Motor neuron (in vitro differentiated cells): ENCODE results near the gene TSHR. TPM values are rescaled to one million over a fixed set of nuclear protein-coding genes. Genes with fewer than 3 reads are reported as not detected.

Experiments
- ATAC-seq, 8 experiments: fragments of 200-7000 bp; cut with Tn5 transposase; replicated peaks in 6 of 8; 2 replicates each; pipeline ENCODE4 v1.8.0; 2021; ENCODE audit warnings: mild to moderate bottlenecking in 8 of 8, moderate library complexity in 8 of 8
- H3K27ac ChIP-seq, 2 donors: fragments of 250-450 bp; sonication (Bioruptor Pico); 2 replicates each; pipeline ENCODE4 v1.9.0; 2021; ENCODE audit warnings: antibody characterized with exemption in 2 of 2, mild to moderate bottlenecking in 2 of 2, moderate library complexity in 1 of 2
- H3K4me1 ChIP-seq, 2 donors: fragments of 250-450 bp; sonication (Bioruptor Pico); replicated peaks in 1 of 2; 2 replicates each; pipeline ENCODE4 v1.6.1; 2021; ENCODE audit warnings: antibody characterized with exemption in 2 of 2, mild to moderate bottlenecking in 2 of 2, moderate library complexity in 1 of 2
- H3K4me3 ChIP-seq, 5 donors: fragments of 250-450 bp; sonication (Bioruptor Pico); 2 replicates each; pipeline ENCODE4 v1.9.0; 2021; ENCODE audit warnings: antibody characterized with exemption in 5 of 5, mild to moderate bottlenecking in 5 of 5, moderate library complexity in 4 of 5
- WGBS, 10 experiments: fragments of 450-650 bp; shearing (Covaris generic); methylation state at CpG; one replicate each; pipeline ENCODE4 v1.0.0; 2022; 5-methylcytosine and 5-hydroxymethylcytosine counted together
- in situ Hi-C, 9 experiments: fragments of 400-800 bp; cut with MboI; loops; one replicate each; pipeline ENCODE4 v1.15.0; 2021; ENCODE audit warnings: low sequenced_read_pairs in 9 of 9, low pct_unique_long_range_greater_than_20kb in 2 of 9; ENCODE audit not compliant: unreplicated experiment in 9 of 9
- total RNA-seq, 8 experiments: library from RNA; unstranded; fragments of 300-600 nt; gene quantifications; 2 replicates each; pipeline versions ENCODE4 v1.2.3 to v1.2.4, GENCODE V29; 2022

TSHR gene
- total RNA-seq, 8 experiments from 2014 or later = 0.13 to 2.0 (median 0.56) TPM

DNA sequence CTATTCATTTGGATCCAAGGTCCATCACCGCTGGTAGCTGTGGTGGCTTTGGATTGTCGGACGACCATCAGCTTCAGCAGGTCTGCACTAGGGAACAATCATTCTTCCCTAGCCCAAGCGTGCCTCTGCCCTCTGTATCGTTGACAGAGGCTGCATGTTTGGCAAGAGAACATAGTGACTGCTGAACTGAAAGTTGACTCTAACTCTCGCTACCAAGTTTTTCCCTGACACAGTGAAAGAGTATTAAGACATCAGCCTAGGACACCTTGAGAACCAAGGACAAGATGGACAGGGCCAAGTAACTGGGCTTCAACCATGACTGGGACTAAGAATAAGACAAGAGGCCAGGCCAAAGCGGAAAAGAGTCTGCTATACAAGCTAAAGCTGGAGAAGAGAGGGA, 26.3 kb downstream of the TSHR start:
- Histone ChIP-seq H3K27ac (no peak overlapping the region), H3K4me3 (no peak overlapping the region), H3K4me1 (no peaks in the 10 kb centered on the region)
- WGBS, 10 experiments = 33 to 100% (median 87%) methylated on average over 1 to 6 of the region's 7 CpGs; no CpG with 5 or more reads in 2 of the 10 experiments
- in situ Hi-C loops = loop anchor here in 5 of 9 experiments (10.0 to 25.0 kb wide), 3 partner anchors 181 to 483 kb away; no protein-coding TSS in a partner anchor
- ATAC-seq = peak in 1 of 8 experiments; percentile 26

DNA sequence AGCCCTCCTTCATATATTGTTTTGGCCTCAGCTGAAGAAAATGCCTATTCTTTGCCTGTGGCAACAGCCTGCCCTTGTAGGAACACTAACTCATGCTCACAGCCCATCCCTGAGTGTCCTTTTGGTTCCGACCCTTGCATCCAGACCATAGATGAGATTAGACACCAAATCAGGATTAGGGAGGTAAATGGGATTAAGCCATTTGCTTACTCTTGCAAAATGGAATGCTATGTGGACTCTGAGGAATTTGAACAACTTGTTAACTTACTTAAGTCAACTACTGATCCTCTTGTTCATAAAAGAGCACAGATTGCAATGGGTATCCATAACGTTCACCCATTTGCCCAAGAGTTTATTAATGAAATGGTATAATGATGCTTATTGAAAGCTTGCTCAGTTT, 27.3 kb downstream of the TSHR start:
- WGBS, 10 experiments = 0 to 100% (median 79%) methylated on average over 1 to 2 of the region's 2 CpGs
- H3K4me3 ChIP-seq = no peak overlapping the region
- no peaks in the 10 kb centered on the region for H3K4me1 ChIP-seq
- in situ Hi-C loops = loop anchor here in 5 of 9 experiments (10.0 to 25.0 kb wide), 3 partner anchors 180 to 482 kb away; no protein-coding TSS in a partner anchor
- H3K27ac ChIP-seq = no peak overlapping the region
- ATAC-seq = no peak

DNA sequence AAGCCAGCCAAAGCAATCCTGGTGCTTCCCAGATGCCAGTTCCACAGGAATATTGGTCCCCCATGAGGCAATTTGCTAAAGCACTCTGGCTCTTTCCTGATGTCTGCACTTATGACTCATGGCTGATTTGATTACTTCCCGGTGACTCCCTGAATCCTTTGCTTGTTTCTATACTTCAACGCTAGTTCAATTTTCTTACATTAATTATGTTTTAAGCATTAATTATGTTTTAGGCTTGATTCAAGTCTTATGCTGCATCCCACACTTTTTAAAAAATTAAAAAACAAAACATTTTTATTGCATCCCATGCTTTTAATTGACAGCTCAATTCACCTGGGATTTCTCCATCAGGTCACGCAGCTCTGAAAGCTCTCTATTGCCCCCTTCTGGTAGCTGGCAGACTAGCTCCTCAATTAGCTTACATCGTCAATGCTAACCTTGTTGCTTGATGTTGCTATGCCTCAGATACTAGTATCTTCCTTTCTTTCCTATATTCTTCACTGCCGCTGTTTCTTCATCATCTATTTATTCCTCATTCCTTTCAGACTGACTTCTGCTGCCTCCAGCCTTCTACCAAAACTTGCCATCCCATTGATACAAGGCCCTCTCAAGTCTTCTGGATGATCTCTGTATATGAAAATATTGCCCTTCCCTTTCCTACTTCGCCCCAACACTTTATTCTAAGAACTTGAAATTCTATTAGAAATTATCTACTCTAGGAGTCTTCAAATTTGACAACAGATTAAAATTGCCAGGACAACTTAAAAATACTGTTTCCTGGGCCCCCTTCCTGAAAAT, 32.0 kb downstream of the TSHR start:
- H3K4me1 ChIP-seq = no peaks in the 10 kb centered on the region
- in situ Hi-C loops = loop anchor here in 5 of 9 experiments (10.0 to 25.0 kb wide), 3 partner anchors 175 to 477 kb away; no protein-coding TSS in a partner anchor
- ATAC-seq = peak; percentile 72 to 99 (median 86)
- no peak overlapping the region for H3K4me3 ChIP-seq
- 0 to 56% (median 36%) methylated on average over 3 to 6 of the region's 6 CpGs for WGBS, 10 experiments
- no peak overlapping the region for H3K27ac ChIP-seq

DNA sequence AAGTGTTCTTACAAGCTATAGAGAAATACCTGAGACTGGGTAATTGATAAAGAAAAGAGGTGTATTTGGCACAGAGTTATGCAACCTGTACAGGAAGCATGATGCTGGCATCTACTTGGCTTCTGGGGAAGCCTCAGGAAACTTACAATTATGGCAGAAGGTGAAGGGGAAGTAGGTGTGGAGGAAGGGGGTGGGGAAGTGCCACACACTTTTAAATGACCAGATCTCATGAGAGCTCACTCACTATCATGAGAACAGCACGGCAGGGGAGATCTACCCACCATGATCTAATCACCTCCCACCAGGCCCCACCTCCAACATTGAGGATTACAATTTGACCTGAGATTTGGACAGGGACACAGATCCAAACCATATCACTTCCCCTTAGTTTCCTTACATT, 32.8 kb downstream of the TSHR start:
- H3K4me3 ChIP-seq = no peak overlapping the region
- in situ Hi-C loops = loop anchor here in 5 of 9 experiments (10.0 to 25.0 kb wide), 3 partner anchors 174 to 477 kb away; no protein-coding TSS in a partner anchor
- 13 to 100% (median 67%) methylated on average over 1 of the region's 1 CpG; no CpG with 5 or more reads in 5 of the 10 experiments for WGBS, 10 experiments

DNA sequence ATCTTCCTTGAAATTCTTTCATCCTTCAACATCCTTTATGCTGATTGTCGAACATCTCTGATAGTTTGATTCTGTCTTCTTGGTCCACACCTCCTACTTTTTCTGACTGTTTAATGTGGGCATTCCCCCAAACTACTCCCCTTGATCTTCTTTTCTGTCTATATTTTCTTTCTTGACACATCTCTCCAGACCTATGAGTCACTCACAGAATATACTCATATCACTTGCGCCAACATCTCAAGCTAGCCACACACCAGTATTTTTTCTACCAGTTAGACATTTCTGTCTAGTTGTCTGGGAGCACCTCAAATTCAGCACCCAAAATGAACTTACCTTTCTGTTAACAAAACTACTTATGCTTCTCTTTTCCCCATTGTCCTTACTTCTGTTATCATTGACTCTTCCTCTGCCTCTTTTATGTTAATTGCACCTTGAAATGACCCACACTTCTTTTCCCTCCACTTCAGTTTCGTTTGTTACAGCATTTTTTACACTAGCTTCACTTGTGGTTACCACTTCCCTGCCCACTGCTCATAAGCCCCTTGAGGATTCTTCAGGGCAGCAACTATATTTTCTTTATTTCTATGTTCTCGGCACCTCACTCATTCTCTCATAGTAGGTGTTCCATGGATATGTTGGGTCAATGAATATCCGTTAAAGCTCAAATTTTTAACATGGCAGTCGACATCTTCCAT, 33.5 kb downstream of the TSHR start:
- Histone ChIP-seq H3K27ac (no peak overlapping the region), H3K4me1 (no peaks in the 10 kb centered on the region), H3K4me3 (no peak overlapping the region)
- in situ Hi-C loops = loop anchor here in 5 of 9 experiments (10.0 to 25.0 kb wide), 3 partner anchors 173 to 476 kb away; no protein-coding TSS in a partner anchor
- WGBS, 10 experiments = 45 to 90% (median 71%) methylated on average over 2 to 6 of the region's 6 CpGs; no CpG with 5 or more reads in 1 of the 10 experiments
- no peak for ATAC-seq

More for the DNA sequence above, 32.8 kb downstream of the TSHR start:
- Histone ChIP-seq H3K27ac (no peak overlapping the region), H3K4me1 (no peaks in the 10 kb centered on the region)
- no peak for ATAC-seq

DNA sequence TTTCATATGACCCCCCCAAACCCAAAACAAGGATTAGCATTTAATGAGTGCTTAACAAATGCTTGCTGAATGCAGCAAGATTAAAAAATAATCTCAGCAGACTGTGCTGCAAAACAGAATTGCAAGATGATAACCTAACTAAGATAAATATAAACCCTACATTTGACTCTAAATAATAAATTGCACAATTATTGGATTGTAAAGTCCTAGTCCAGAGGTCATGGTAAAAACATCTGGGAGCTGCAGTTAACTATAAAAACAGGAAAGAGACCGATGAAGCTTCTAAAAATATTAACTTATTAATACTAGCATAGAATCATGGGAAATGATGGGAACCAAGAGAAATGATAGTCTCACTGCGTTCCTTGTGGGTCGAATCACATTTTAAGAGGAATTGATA, 37.2 kb downstream of the TSHR start:
- H3K4me3 ChIP-seq = no peak overlapping the region
- in situ Hi-C loops = loop anchor here in 5 of 9 experiments (10.0 to 25.0 kb wide), 3 partner anchors 170 to 470 kb away; no protein-coding TSS in a partner anchor
- no peak overlapping the region for H3K27ac ChIP-seq
- WGBS, 10 experiments = 38 to 100% (median 78%) methylated on average over 1 to 3 of the region's 3 CpGs
- no peak for ATAC-seq
- no peaks in the 10 kb centered on the region for H3K4me1 ChIP-seq

DNA sequence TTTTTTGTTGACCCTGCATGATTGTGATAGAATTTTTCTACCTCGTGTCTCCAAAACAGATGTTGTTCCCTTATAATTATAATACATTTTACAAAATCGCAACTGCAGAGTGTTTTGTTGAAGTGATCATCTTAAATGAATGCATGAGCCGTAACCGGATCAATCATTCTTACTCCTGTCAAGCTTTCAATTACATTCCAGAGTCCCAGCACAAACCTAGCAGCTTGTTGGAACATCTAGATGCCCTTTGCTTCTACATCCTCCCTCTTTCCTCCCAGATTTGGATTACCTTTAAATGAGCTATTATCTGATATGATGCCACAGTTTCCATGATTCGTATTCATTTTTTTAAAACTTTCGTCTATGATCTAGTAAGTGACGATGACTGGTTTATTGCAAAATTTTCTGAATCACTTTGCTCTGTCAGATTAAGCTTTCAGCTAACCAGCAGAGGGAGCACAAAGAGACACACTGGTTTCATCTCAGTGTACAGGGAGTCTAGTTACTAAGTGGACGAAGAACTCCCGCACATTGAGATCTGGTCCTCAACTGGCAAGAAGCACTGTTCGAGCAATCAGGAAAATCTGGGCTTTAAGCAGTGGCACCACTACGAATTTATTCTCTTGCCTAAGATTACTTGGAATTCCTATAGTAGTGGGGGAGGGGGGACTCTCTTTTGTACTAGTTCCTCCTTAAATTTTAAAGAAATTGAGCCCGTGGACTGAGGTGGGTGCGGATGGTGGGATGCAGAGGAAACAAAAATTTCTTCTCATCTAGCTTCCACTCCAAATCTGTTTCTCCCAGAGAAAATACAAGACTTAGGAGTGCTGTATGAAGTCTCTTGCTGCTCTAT, 40.9 kb downstream of the TSHR start:
- Histone ChIP-seq H3K4me3 (no peak overlapping the region), H3K27ac (no peak overlapping the region), H3K4me1 (peaks cover 0 to 7% of the 10 kb centered on the region in 2 donors)
- 6 to 91% (median 63%) methylated on average over 3 to 13 of the region's 13 CpGs for WGBS, 10 experiments
- peak in 3 of 8 experiments; percentile 94 to 100 (median 99) for ATAC-seq
- in situ Hi-C loops = loop anchor here in 5 of 9 experiments (10.0 to 25.0 kb wide), 3 partner anchors 166 to 466 kb away; no protein-coding TSS in a partner anchor

DNA sequence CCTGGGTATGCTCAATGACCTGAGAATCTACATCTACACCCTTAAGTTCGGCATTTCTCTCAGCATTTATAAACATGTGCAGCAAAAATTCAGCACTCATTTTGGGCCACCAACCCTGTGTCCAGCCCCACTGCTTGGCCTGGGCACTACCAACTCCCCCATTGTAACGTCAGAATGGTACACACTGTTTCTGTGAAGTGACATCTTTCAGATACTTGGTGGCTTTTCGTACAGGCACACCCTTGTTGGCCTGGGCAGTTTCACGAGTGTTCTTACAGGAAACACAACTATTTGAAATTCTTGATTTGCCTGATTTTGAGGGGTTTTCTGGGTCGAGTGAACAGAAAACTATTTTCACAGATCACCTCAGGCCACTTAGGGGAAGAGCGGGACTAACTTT, 46.0 kb downstream of the TSHR start:
- 40 to 74% (median 51%) methylated on average over 2 to 6 of the region's 6 CpGs; no CpG with 5 or more reads in 1 of the 10 experiments for WGBS, 10 experiments
- in situ Hi-C loops = loop anchor here in 1 of 9 experiments (25.0 kb wide), 1 partner anchor 161 kb away; no protein-coding TSS in a partner anchor
- Histone ChIP-seq H3K4me1 (peaks cover 0 to 12% of the 10 kb centered on the region in 2 donors), H3K27ac (no peak overlapping the region), H3K4me3 (no peak overlapping the region)
- ATAC-seq = no peak

DNA sequence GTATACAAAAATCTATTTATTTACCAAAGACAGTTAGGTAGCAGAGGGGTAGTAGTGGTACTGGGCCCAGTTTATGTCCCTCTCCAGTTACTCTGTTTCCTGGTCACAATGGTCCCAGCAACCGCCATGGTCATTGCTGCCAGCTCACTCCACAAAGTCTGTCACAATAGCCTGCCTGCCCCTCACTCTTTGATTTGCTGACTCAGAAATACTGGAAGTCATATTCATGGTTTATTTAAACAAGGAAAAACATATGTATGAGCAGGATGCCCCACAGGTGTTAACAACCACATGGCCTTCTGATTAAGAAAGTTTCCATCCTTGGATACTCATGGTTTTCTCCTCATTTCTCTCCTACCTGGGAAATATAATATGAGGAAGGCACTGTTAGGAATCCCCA, 49.2 kb downstream of the TSHR start:
- no peak for ATAC-seq
- no peak overlapping the region for H3K27ac ChIP-seq
- H3K4me1 ChIP-seq = peaks cover 0 to 5% of the 10 kb centered on the region in 2 donors
- in situ Hi-C loops = loop anchor here in 1 of 9 experiments (25.0 kb wide), 1 partner anchor 158 kb away; no protein-coding TSS in a partner anchor
- WGBS, 10 experiments = 0 to 100% (median 100%) methylated on average over 1 of the region's 1 CpG; no CpG with 5 or more reads in 5 of the 10 experiments
- no peak overlapping the region for H3K4me3 ChIP-seq

DNA sequence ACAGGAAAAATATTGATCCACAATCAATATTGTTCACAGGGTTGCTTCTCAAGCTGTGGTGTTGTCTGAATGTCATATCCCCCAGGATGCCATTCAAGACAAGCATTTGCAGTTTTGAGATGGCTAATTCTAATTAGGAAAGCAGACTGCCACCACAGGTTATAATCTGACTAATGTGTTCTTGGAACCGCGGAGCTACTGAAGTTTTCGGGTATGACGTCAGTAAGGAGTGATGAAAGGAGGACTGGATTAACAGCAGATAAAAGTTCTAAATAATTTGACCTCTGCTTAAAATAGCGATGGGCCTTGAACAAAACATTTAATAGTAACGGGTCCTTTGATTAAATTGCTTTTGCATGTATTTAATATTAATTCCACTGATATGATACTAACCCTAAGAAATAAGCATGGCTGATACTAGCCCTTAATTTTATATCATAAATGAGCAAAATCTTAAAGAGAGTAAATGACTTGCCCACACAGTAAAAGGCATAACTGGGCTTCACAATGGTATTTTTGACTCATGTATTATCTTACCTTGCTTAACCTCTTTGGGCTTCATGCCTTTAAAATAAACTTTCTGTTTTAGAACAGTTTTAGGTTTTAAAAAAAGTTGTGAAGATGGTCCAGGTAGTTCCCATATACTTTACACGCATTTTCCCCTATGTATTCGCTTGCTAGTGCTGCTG, 50.3 kb downstream of the TSHR start:
- WGBS, 10 experiments = 67 to 100% (median 92%) methylated on average over 1 to 8 of the region's 8 CpGs
- ATAC-seq = no peak
- H3K4me3 ChIP-seq = no peak overlapping the region
- no peak overlapping the region for H3K27ac ChIP-seq
- in situ Hi-C loops = loop anchor here in 1 of 9 experiments (25.0 kb wide), 1 partner anchor 157 kb away; no protein-coding TSS in a partner anchor
- H3K4me1 ChIP-seq = peaks cover 0 to 5% of the 10 kb centered on the region in 2 donors

DNA sequence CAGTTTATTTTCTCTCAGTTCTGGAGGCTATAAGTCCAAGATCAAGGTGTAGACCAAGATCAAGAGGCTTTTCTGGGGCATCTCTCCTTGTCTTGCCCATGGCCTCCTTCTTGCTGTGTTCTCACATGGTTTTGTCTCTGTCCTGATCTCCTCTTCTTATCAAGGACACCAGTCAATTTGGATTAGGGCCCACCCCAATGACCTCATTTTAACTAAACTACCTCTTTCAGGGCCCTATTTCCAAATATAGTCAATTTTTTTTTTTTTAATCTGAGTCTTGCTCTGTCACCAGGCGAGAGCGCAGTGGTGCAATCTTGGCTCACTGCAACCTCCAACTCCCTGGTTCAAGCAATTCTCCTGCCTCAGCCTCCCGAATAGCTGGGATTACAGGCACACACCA, 50.8 kb downstream of the TSHR start:
- ATAC-seq = no peak
- no peak overlapping the region for H3K4me3 ChIP-seq
- in situ Hi-C loops = loop anchor here in 1 of 9 experiments (25.0 kb wide), 1 partner anchor 156 kb away; no protein-coding TSS in a partner anchor
- WGBS, 10 experiments = 89 to 100% (median 100%) methylated on average over 2 to 3 of the region's 3 CpGs; no CpG with 5 or more reads in 5 of the 10 experiments
- H3K27ac ChIP-seq = no peak overlapping the region
- peaks cover 0 to 5% of the 10 kb centered on the region in 2 donors for H3K4me1 ChIP-seq
